Measurements from ENCODE around the gene NAPSA. TPM values are rescaled to one million over a fixed set of nuclear protein-coding genes. Genes with fewer than 3 reads are reported as not detected.

The NAPSA gene
- total RNA-seq, 1 donor from 2014 or later: 2.3 TPM

- no peak overlapping the region for H3K4me3 Mint-ChIP-seq
- no peak for TF ChIP-seq CTCF (conservative IDR thresholded peaks at IDR 0.05)
- DNase-seq (ENCODE audit: extremely low spot score, unreplicated experiment): no peak
- no peak overlapping the region for H3K27ac Mint-ChIP-seq
- no peaks in the 10 kb centered on the region for H3K27me3 Mint-ChIP-seq
- no peaks in the 10 kb centered on the region for H3K4me1 Mint-ChIP-seq (ENCODE audit: unreplicated experiment)
- H3K36me3 Mint-ChIP-seq: peaks cover 4% of the 10 kb centered on the region
- H3K9me3 Mint-ChIP-seq: no peaks in the 10 kb centered on the region
These were observed 43.9 kb upstream of the NAPSA start for GRCh38 chr19:50409347-50409746.

- Mint-ChIP-seq H3K27ac (no peak overlapping the region), H3K27me3 (no peaks in the 10 kb centered on the region), H3K36me3 (peaks cover 8% of the 10 kb centered on the region), H3K4me1 (ENCODE audit: unreplicated experiment) (no peaks in the 10 kb centered on the region), H3K4me3 (no peak overlapping the region), H3K9me3 (no peaks in the 10 kb centered on the region)
- TF ChIP-seq CTCF (conservative IDR thresholded peaks at IDR 0.05): no peak
- no peak for DNase-seq (ENCODE audit: extremely low spot score, unreplicated experiment)
These were observed 41.4 kb upstream of the NAPSA start for GRCh38 chr19:50406829-50407228.

- no peaks in the 10 kb centered on the region for H3K9me3 Mint-ChIP-seq
- H3K4me1 Mint-ChIP-seq (ENCODE audit: unreplicated experiment): no peaks in the 10 kb centered on the region
- H3K36me3 Mint-ChIP-seq: peaks cover 8% of the 10 kb centered on the region
- no peak overlapping the region for H3K27ac Mint-ChIP-seq
- no peak overlapping the region for H3K4me3 Mint-ChIP-seq
- H3K27me3 Mint-ChIP-seq: no peaks in the 10 kb centered on the region
- no peak for DNase-seq (ENCODE audit: extremely low spot score, unreplicated experiment)
- no peak for TF ChIP-seq CTCF (conservative IDR thresholded peaks at IDR 0.05)
These were observed 40.8 kb upstream of the NAPSA start for GRCh38 chr19:50406156-50406820.

GRCh38 chr19:50402544-50403301 lies 37.3 kb upstream of the NAPSA start:
- H3K27me3 Mint-ChIP-seq: no peaks in the 10 kb centered on the region
- no peak for TF ChIP-seq CTCF (conservative IDR thresholded peaks at IDR 0.05)
- no peak overlapping the region for H3K4me3 Mint-ChIP-seq
- H3K36me3 Mint-ChIP-seq: peaks cover 13% of the 10 kb centered on the region
- DNase-seq (ENCODE audit: extremely low spot score, unreplicated experiment): no peak
- H3K9me3 Mint-ChIP-seq: no peaks in the 10 kb centered on the region
- peaks cover 3% of the 10 kb centered on the region for H3K4me1 Mint-ChIP-seq (ENCODE audit: unreplicated experiment)
- no peak overlapping the region for H3K27ac Mint-ChIP-seq

GRCh38 chr19:50401605-50402450 lies 36.4 kb upstream of the NAPSA start:
- H3K9me3 Mint-ChIP-seq: no peaks in the 10 kb centered on the region
- DNase-seq (ENCODE audit: extremely low spot score, unreplicated experiment): peak; percentile 68
- no peak overlapping the region for H3K4me3 Mint-ChIP-seq
- H3K27me3 Mint-ChIP-seq: no peaks in the 10 kb centered on the region
- H3K4me1 Mint-ChIP-seq (ENCODE audit: unreplicated experiment): peaks cover 4% of the 10 kb centered on the region
- no peak for TF ChIP-seq CTCF (conservative IDR thresholded peaks at IDR 0.05)
- H3K27ac Mint-ChIP-seq: no peak overlapping the region
- peaks cover 14% of the 10 kb centered on the region for H3K36me3 Mint-ChIP-seq
